Skeletal muscle tissue (tissue), 4 donors: ENCODE results near the gene OR4D6. TPM values are rescaled to one million over a fixed set of nuclear protein-coding genes. Genes with fewer than 3 reads are reported as not detected.

Source experiments
- H3K27ac ChIP-seq: one replicate; pipeline ENCODE4 v1.7.0; 2013; ENCODE audit warnings: mild to moderate bottlenecking, low read depth, low read length, inconsistent platforms
- H3K27me3 ChIP-seq, 3 donors: one replicate each; pipeline ENCODE4 v1.7.0; 2013; ENCODE audit warnings: low read length in 3 of 3; ENCODE audit not compliant: control insufficient read depth in 3 of 3, insufficient read depth in 3 of 3
- H3K36me3 ChIP-seq, 3 donors: one replicate each; pipeline ENCODE4 v1.7.0; 2013; ENCODE audit warnings: low read length in 3 of 3; ENCODE audit not compliant: control insufficient read depth in 3 of 3, insufficient read depth in 3 of 3
- H3K4me1 ChIP-seq, 3 donors: one replicate each; pipeline ENCODE4 v1.7.0; 2013; ENCODE audit warnings: low read length in 3 of 3, mild to moderate bottlenecking in 3 of 3; ENCODE audit not compliant: control insufficient read depth in 3 of 3, insufficient read depth in 3 of 3
- H3K4me3 ChIP-seq, 3 donors: one replicate each; pipeline ENCODE4 v1.7.0; 2013; ENCODE audit warnings: low read length in 3 of 3
- H3K9ac ChIP-seq, 3 donors: one replicate each; pipeline ENCODE4 v1.7.0; 2013; ENCODE audit warnings: low read length in 3 of 3, mild to moderate bottlenecking in 3 of 3, moderate library complexity in 2 of 3, low read depth in 1 of 3
- H3K9me3 ChIP-seq, 3 donors: one replicate each; pipeline ENCODE4 v1.7.0; 2013; ENCODE audit warnings: low read length in 3 of 3; ENCODE audit not compliant: control insufficient read depth in 3 of 3
- total RNA-seq: library from RNA; depleted of rRNA; stranded (reverse); fragments of >200 nt; gene quantifications from one replicate; pipeline ENCODE4 v1.2.3, GENCODE V29; 2014
- donor health status: Osteomylitis.

OR4D6 gene
- total RNA-seq, 1 donor from 2014 or later, result not detected

DNA sequence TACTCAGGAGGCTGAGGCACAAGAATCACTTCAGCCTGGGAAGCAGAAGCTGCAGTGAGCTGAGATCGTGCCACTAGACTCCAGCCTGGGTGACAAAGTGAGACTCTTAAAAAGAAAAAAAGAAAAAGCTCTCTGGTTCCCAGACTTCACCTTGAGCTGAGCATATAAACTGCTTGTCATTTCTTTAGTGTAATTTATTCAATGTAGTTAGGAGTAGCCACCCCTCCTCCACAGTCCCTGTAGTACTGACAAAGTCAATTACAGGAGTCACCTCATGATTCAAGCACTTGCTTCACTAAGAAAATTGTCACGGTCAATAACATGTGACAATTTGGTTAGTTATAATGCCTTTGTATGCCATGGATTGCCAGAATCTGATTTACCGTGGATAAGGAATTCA, 23.6 kb downstream of the OR4D6 start:
- Histone ChIP-seq H3K9ac (no peak overlapping the region), H3K27ac (no peak overlapping the region), H3K4me3 (no peak overlapping the region), H3K36me3 (no peaks in the 10 kb centered on the region), H3K9me3 (no peaks in the 10 kb centered on the region), H3K27me3 (peaks cover 0 to 2% (median 0%) of the 10 kb centered on the region in 3 donors), H3K4me1 (no peaks in the 10 kb centered on the region)

GRCh38 chr11:59501931-59502330, 45.2 kb downstream of the OR4D6 start:
- H3K27me3 ChIP-seq, result no peaks in the 10 kb centered on the region

GRCh38 chr11:59503276-59503675, 46.5 kb downstream of the OR4D6 start, which contains the start of gene OR4D11:
Gene OR4D11, plus strand, starts transcription at chr11:59503576. Its CDS starts 0 bp downstream, at chr11:59503576.
- Histone ChIP-seq H3K27me3 (no peaks in the 10 kb centered on the region), H3K4me3 (no peak within 1 kb of the TSS), H3K9ac (no peak within 1 kb of the TSS), H3K36me3 (no peaks in the 10 kb centered on the region), H3K9me3 (no peaks in the 10 kb centered on the region), H3K27ac (no peak within 1 kb of the TSS), H3K4me1 (no peaks in the 10 kb centered on the region)

More at GRCh38 chr11:59501931-59502330, 45.2 kb downstream of the OR4D6 start:
- no peaks in the 10 kb centered on the region for H3K4me1 ChIP-seq
- H3K9ac ChIP-seq, result no peak overlapping the region
- no peaks in the 10 kb centered on the region for H3K9me3 ChIP-seq
- no peak overlapping the region for H3K4me3 ChIP-seq
- no peak overlapping the region for H3K27ac ChIP-seq
- no peaks in the 10 kb centered on the region for H3K36me3 ChIP-seq

Other genes starting within 250 kb of the OR4D6 start
- gene MPEG1, start 244.0 kb upstream of the OR4D6 start, total RNA-seq, result 11.0 TPM
- not detected for gene OR5AN1, start 98.1 kb upstream of the OR4D6 start, total RNA-seq
- not detected for gene OR5A2, start 30.5 kb upstream of the OR4D6 start, total RNA-seq
- gene OR5A1, start 20.5 kb upstream of the OR4D6 start, total RNA-seq, result not detected
- not detected for gene OR4D10, start 16.4 kb downstream of the OR4D6 start, total RNA-seq
- not detected for gene OR4D11, start 46.6 kb downstream of the OR4D6 start, total RNA-seq
- not detected for gene OR4D9, start 54.6 kb downstream of the OR4D6 start, total RNA-seq
- gene OSBP, start 158.8 kb downstream of the OR4D6 start, total RNA-seq, result 60.5 TPM
- 4.2 TPM for gene PATL1, start 212.1 kb downstream of the OR4D6 start, total RNA-seq